Lower lobe of right lung (tissue), 2 donors: Measurements from ENCODE around the gene EXOC4. TPM values are rescaled to one million over a fixed set of nuclear protein-coding genes. Genes with fewer than 3 reads are reported as not detected.

ENCODE experiments used
- ATAC-seq, 2 donors: fragments of 200-7000 bp; cut with Tn5 transposase; one replicate each; pipeline ENCODE4 v1.9.1; 2020 to 2022; ENCODE audit warnings: mild to moderate bottlenecking in 2 of 2, moderate library complexity in 2 of 2
- DNase-seq: peaks from one replicate; pipeline ENCODE4 v3.0.0-alpha.2; 2020
- H3K27ac ChIP-seq: fragments of 200-600 bp; one replicate; pipeline ENCODE4 v1.8.0; 2022
- H3K27me3 ChIP-seq: fragments of 200-600 bp; one replicate; pipeline ENCODE4 v1.8.0; 2022; ENCODE audit warnings: low read depth
- H3K36me3 ChIP-seq: fragments of 200-600 bp; one replicate; pipeline ENCODE4 v1.8.0; 2022; ENCODE audit warnings: mild to moderate bottlenecking
- H3K4me1 ChIP-seq: fragments of 200-600 bp; one replicate; pipeline ENCODE4 v1.8.0; 2022
- H3K4me3 ChIP-seq: fragments of 200-600 bp; one replicate; pipeline ENCODE4 v1.8.0; 2022; ENCODE audit warnings: mild to moderate bottlenecking
- H3K9me3 ChIP-seq: fragments of 200-600 bp; one replicate; pipeline ENCODE4 v1.8.0; 2022
- intact Hi-C: fragments of 100-400 bp; cut with DNase I; formaldehyde crosslinking; loops from one replicate; pipeline ENCODE4 v1.11.0; 2022
- total RNA-seq: library from RNA; stranded (reverse); fragmentation: NEBNext Ultra II Directional; extraction: Animal tissue kit (Norgen Biotek cat#: 25700); gene quantifications from one replicate; pipeline ENCODE4 v1.2.1, GENCODE V29; 2021
- TF ChIP-seq, protein P1 (sequence below): fragments of 200-600 bp; IDR thresholded peaks from one replicate; pipeline ENCODE4 v1.8.0; 2022; ENCODE audit warnings: antibody characterized with exemption, mild to moderate bottlenecking
- donor health status: DM: no; HTN: yes; CAD: no; lungs with severe emphysema.

Gene EXOC4
- total RNA-seq, 1 donor from 2014 or later = 80.2 TPM

DNA sequence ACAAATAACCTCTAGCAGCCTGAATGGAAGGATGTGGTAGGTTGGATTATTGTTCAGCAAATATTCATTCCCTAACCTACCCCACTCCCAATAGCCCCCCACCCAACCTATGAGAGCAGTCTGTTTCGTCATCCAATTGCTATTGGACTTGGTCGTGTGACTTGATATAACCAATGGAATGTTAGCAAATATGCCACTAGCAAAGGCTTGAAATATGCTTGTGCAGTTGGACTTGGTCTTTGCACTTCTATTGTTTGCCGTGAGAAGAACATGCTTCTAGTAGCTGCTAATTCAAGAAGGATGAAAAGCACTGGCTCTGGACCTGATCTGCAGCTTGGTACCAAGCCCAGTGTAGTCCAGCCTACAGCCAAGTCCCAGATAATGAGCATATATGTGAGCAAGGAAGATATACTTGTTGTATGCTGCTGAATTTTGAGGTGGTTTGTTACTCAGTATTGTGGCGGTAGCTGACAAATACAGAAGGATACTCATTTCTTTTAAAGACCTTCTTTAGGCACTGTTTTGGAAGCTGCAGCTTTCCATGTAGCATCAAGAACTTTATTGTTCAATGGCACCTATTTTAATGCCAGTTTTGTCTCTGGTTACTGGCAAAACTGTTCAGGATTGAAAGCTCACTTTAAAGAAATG lies 180.4 kb downstream of the EXOC4 start:
- Histone ChIP-seq H3K27ac (no peak overlapping the region), H3K9me3 (no peaks in the 10 kb centered on the region), H3K4me3 (no peak overlapping the region), H3K36me3 (no peaks in the 10 kb centered on the region), H3K27me3 (no peaks in the 10 kb centered on the region), H3K4me1 (peaks cover 10% of the 10 kb centered on the region)
- intact Hi-C loops = no loop called here
- TF ChIP-seq, protein P1, sequence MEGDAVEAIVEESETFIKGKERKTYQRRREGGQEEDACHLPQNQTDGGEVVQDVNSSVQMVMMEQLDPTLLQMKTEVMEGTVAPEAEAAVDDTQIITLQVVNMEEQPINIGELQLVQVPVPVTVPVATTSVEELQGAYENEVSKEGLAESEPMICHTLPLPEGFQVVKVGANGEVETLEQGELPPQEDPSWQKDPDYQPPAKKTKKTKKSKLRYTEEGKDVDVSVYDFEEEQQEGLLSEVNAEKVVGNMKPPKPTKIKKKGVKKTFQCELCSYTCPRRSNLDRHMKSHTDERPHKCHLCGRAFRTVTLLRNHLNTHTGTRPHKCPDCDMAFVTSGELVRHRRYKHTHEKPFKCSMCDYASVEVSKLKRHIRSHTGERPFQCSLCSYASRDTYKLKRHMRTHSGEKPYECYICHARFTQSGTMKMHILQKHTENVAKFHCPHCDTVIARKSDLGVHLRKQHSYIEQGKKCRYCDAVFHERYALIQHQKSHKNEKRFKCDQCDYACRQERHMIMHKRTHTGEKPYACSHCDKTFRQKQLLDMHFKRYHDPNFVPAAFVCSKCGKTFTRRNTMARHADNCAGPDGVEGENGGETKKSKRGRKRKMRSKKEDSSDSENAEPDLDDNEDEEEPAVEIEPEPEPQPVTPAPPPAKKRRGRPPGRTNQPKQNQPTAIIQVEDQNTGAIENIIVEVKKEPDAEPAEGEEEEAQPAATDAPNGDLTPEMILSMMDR = no peak
- DNase-seq = no peak
- no peak for ATAC-seq

DNA sequence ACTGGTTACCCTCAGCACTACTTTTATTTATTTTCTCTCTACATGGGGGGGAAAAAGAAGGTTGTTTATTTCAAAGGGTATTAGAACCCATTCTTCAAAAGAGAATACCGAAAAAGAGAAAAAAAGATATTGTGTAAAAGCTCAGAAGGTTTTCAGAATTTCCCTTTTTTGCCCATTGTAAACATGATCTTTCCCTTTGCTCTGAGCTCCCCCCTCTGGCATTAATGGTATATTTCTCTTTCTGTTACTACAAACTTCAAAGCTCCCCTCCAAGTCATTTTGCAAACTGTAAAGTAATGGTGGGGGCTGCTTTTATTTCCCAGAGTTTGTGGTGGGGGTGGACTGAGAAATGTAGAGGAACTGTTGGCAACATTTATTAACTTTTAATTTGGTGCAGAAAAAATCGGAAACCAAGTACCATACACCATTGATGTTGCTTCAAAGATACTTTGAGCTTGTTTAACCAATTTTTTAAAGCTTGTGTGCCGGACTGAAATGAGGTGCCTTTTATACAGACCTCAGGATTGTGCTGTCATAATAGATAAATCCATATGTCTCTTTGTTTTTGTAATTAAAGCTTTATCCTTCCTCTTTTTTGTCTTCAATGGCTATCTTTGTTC lies 181.5 kb downstream of the EXOC4 start:
- Histone ChIP-seq H3K4me3 (no peak overlapping the region), H3K27me3 (no peaks in the 10 kb centered on the region), H3K4me1 (peaks cover 10% of the 10 kb centered on the region), H3K36me3 (no peaks in the 10 kb centered on the region), H3K27ac (no peak overlapping the region), H3K9me3 (no peaks in the 10 kb centered on the region)
- intact Hi-C loops = no loop called here
- DNase-seq = no peak
- TF ChIP-seq, protein P1 = peak; percentile 43
- no peak for ATAC-seq

GRCh38 chr7:133436014-133436428 lies 183.1 kb downstream of the EXOC4 start:
- DNase-seq (no peak), ATAC-seq (no peak)
- no peaks in the 10 kb centered on the region for H3K27me3 ChIP-seq
- H3K27ac ChIP-seq = no peak overlapping the region
- intact Hi-C loops = no loop called here
- H3K9me3 ChIP-seq = no peaks in the 10 kb centered on the region
- H3K4me1 ChIP-seq = peaks cover 10% of the 10 kb centered on the region
- H3K4me3 ChIP-seq = no peak overlapping the region
- no peaks in the 10 kb centered on the region for H3K36me3 ChIP-seq
- TF ChIP-seq, protein P1 = no peak

DNA sequence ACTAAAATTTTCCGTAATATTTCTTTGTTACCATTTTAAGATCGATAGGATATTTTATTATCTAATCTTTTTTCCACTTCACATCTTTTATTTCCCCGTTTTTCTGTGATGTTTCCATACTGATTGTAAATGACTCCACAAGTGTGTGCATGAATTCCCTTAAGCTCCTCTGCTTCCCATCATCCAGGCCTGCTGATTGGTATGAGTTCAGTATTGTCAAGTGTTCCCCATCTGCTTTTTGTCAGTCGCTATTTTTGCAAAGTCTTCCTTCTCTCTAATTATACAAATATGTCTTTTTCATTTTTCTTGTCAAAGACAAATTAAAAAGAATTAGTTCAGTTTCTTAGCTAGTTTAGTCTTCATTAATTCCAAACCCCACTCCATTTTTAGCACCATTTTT lies 184.7 kb downstream of the EXOC4 start:
- peaks cover 10% of the 10 kb centered on the region for H3K4me1 ChIP-seq
- H3K27me3 ChIP-seq = no peaks in the 10 kb centered on the region
- no peaks in the 10 kb centered on the region for H3K9me3 ChIP-seq
- no peak overlapping the region for H3K27ac ChIP-seq
- ATAC-seq (no peak), DNase-seq (no peak)
- no peaks in the 10 kb centered on the region for H3K36me3 ChIP-seq
- intact Hi-C loops = no loop called here
- H3K4me3 ChIP-seq = no peak overlapping the region
- TF ChIP-seq, protein P1 = no peak

DNA sequence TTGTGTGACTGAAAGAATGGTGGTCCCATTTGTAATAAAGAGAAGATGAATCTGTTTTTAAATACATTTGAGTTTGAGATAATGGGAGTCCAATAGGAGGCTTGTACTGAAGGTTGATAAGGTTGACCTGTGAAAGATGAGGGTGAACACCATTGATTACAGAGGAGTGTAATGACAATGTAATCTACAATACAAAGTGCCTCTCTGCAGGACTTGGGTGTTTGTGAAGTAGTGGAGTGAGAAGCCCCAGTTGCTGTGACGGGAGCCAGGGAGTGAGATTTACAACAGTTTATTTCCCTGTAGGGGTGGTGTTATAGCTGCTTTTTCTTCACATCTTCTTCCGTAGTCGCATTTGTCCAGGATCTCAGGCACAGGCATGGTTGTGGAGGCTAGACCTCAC lies 189.9 kb downstream of the EXOC4 start:
- no peak overlapping the region for H3K27ac ChIP-seq
- ATAC-seq = no peak

More for the DNA sequence above, 189.9 kb downstream of the EXOC4 start:
- Histone ChIP-seq H3K4me1 (no peaks in the 10 kb centered on the region), H3K27me3 (no peaks in the 10 kb centered on the region), H3K36me3 (no peaks in the 10 kb centered on the region), H3K9me3 (no peaks in the 10 kb centered on the region), H3K4me3 (no peak overlapping the region)
- TF ChIP-seq, protein P1 = no peak
- intact Hi-C loops = no loop called here
- DNase-seq = no peak
